ENCODE measurements around the gene RXRA. TPM values are rescaled to one million over a fixed set of nuclear protein-coding genes. Genes with fewer than 3 reads are reported as not detected.

The RXRA gene
- total RNA-seq, 1 donor from 2014 or later, result 49.4 TPM

DNA sequence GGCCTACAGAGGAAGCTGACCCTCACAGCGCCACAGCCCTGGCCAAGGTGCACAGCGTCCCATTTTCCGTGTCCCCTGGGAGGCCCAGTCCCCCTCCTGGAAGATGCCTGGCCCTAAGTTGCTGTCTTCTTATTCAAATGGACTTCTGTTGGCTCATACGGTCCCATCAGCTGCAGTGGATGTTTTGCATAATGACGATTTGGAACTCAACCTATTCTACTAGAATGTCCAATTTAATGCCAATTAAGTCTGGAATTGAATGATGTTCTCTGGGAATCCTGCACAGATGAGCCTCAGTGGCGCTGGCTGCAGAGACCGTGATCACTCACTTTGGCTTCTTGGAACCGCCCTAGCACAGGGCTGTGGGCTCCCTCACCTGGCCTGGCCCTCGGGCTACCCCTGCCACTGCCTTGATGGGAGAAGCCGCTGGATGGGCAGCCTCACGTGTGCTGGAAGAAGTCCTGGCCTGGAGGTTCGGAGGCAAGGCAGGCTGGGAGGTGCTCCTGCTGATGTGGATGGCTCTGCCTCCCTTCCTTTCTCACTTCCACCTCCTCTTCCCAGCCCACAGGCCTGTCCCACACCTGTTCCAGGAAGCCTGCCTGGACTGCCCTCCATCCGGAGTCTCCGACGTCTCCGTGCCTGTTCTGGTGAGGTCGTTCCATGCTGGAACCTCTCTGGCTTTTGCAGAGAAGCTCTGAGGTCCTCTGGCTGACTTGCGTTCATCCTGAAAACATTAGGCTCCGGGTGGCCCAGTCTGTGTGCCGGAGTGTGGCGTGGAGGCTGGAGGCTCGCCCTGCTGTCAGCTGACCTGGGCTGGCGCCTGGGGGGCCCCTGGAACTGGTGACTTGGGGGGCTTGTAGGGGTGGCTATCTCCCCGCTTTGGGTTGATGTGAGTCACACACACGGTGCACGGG, 147.1 kb downstream of the RXRA start:
- Histone ChIP-seq H3K27me3 (no peaks in the 10 kb centered on the region), H3K27ac (peak overlapping the region; percentile 78), H3K4me1 (peaks cover 61% of the 10 kb centered on the region), H3K9me3 (no peaks in the 10 kb centered on the region), H3K36me3 (no peaks in the 10 kb centered on the region), H3K4me3 (no peak overlapping the region)
- intact Hi-C loops (cut with DNase I), result no loop called here
- TF ChIP-seq, protein P1, sequence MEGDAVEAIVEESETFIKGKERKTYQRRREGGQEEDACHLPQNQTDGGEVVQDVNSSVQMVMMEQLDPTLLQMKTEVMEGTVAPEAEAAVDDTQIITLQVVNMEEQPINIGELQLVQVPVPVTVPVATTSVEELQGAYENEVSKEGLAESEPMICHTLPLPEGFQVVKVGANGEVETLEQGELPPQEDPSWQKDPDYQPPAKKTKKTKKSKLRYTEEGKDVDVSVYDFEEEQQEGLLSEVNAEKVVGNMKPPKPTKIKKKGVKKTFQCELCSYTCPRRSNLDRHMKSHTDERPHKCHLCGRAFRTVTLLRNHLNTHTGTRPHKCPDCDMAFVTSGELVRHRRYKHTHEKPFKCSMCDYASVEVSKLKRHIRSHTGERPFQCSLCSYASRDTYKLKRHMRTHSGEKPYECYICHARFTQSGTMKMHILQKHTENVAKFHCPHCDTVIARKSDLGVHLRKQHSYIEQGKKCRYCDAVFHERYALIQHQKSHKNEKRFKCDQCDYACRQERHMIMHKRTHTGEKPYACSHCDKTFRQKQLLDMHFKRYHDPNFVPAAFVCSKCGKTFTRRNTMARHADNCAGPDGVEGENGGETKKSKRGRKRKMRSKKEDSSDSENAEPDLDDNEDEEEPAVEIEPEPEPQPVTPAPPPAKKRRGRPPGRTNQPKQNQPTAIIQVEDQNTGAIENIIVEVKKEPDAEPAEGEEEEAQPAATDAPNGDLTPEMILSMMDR (IDR thresholded peaks at IDR 0.05), result no peak
- TF ChIP-seq POLR2AphosphoS5 (IDR thresholded peaks at IDR 0.05; ENCODE audit: insufficient read depth in 1 of 2, low read depth in 1 of 2) (no peak), POLR2A (IDR thresholded peaks at IDR 0.05) (no peak)
- no peak for DNase-seq (ENCODE audit: extremely low spot score in 2 of 2)

DNA sequence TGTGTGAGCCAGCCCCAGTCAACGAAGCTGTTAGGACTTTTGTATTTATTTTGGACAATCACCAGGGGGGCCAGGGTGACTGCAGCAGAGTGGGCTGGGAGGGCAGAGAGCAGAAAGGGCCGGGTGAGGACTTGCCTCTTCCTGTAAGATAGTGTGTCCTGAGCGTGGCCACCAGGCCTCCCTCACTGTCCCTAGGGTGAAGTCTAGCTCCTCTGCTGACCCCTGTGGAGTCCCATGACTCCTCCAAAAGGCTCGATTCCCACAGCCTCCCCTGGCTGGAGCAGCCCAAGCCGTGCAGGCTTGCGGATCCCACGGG, 147.8 kb downstream of the RXRA start:
- H3K27me3 ChIP-seq, result no peaks in the 10 kb centered on the region
- intact Hi-C loops (cut with DNase I), result no loop called here
- no peaks in the 10 kb centered on the region for H3K36me3 ChIP-seq
- H3K9me3 ChIP-seq, result no peaks in the 10 kb centered on the region
- DNase-seq (ENCODE audit: extremely low spot score in 2 of 2), result no peak
- H3K4me1 ChIP-seq, result peaks cover 55% of the 10 kb centered on the region
- H3K27ac ChIP-seq, result peak overlapping the region; percentile 78
- H3K4me3 ChIP-seq, result no peak overlapping the region
- TF ChIP-seq POLR2AphosphoS5 (IDR thresholded peaks at IDR 0.05; ENCODE audit: insufficient read depth in 1 of 2, low read depth in 1 of 2), result peak in 1 of 2 donors; percentile 37
- TF ChIP-seq, protein P1 (IDR thresholded peaks at IDR 0.05), result no peak

DNA sequence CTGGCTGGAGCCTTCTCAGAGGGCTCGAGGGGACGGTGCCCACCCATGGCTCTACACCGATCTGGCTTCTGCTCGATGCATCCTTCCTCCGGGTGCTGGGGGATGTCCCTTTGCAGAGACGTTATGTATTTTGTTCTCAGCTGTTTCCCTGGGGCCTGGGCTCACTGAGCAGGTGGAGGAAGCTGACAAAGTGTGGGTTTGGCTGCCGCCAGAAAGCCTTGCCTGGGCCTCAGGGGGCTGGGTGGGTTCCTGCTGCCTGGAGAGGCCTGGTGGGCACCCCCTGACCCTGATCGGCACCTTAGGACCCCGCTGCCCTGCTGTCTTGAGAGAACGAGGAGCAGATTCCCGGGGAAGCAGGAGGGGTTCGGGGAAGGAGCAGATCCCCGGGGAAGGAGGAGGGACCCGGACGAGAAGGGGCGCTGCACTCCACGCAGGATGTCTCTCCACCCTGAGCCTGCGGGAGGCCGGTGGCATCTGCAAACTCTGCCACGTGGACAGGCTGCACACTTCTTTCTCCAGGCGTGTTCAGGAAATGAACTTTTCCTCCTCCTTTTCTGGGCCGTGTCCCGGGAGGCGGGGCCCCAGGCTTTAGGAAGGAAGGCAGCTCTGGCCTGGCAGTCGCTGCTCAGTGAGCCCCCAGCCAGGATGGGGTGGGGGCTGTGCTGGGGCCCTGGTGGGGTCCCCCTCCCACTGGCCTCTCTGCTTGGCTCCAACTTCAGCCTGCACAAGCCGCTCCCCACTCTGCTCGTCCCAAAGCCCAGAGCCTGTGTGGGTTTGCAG, 148.9 kb downstream of the RXRA start:
- H3K9me3 ChIP-seq, result no peaks in the 10 kb centered on the region
- no peak overlapping the region for H3K4me3 ChIP-seq
- H3K27me3 ChIP-seq, result no peaks in the 10 kb centered on the region
- no peak for DNase-seq (ENCODE audit: extremely low spot score in 2 of 2)
- peak overlapping the region; percentile 78 for H3K27ac ChIP-seq
- no peaks in the 10 kb centered on the region for H3K36me3 ChIP-seq
- peaks cover 48% of the 10 kb centered on the region for H3K4me1 ChIP-seq
- intact Hi-C loops (cut with DNase I), result loop anchor here (5.0 kb wide), 1 partner anchor 167 kb away; the partner anchor contains the start of gene COL5A1
- TF ChIP-seq POLR2AphosphoS5 (IDR thresholded peaks at IDR 0.05; ENCODE audit: insufficient read depth in 1 of 2, low read depth in 1 of 2), result peak; percentile 56 to 81
- TF ChIP-seq, protein P1 (IDR thresholded peaks at IDR 0.05), result no peak
- no peak for TF ChIP-seq POLR2A (IDR thresholded peaks at IDR 0.05)

DNA sequence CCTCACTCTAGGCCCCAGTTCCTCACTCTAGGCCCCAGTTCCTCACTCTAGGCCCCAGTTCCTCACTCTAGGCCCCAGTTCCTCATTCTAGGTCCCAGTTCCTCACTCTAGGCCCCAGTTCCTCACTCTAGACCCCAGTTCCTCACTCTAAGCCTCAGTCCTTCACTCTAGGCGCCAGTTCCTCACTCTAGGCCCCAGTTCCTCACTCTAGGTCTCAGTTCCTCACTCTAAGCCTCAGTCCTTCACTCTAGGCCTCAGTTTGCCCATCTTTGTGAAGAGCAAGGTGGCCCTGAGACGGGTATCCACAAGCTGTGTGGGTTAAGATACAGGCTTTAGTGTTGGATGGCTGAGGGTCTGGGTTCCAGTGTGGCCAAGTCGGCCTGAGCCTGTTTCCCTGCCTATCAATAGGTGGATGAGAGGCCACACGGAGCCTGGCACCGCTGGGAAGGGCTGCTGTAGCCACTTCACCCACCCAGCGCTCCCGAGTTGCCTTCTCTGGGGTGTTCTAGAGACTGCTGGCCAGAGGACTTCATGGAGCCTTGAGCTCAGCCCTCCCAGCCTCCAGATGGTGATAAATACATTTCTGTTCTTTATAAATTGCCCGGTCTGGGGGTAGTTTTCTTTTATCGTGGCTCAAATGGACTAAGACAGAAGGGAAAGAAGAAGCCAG, 150.2 kb downstream of the RXRA start:
- peaks cover 48% of the 10 kb centered on the region for H3K4me1 ChIP-seq
- intact Hi-C loops (cut with DNase I), result loop anchor here (5.0 kb wide), 1 partner anchor 166 kb away; the partner anchor contains the start of gene COL5A1
- peak overlapping the region; percentile 78 for H3K27ac ChIP-seq
- H3K4me3 ChIP-seq, result no peak overlapping the region
- no peak for DNase-seq (ENCODE audit: extremely low spot score in 2 of 2)
- TF ChIP-seq, protein P1 (IDR thresholded peaks at IDR 0.05), result no peak
- TF ChIP-seq POLR2AphosphoS5 (IDR thresholded peaks at IDR 0.05; ENCODE audit: insufficient read depth in 1 of 2, low read depth in 1 of 2) (no peak), POLR2A (IDR thresholded peaks at IDR 0.05) (no peak)
- H3K9me3 ChIP-seq, result no peaks in the 10 kb centered on the region
- H3K36me3 ChIP-seq, result no peaks in the 10 kb centered on the region
- H3K27me3 ChIP-seq, result no peaks in the 10 kb centered on the region

All from vagina (tissue), 2 donors.